SK-N-SH treated with all-trans-retinoic acid at 6 μM for 48 hours (cell line): ENCODE results near the gene GDAP1L1.

Source experiments
- ATAC-seq: fragments of 200-7000 bp; cut with Tn5 transposase; 3 replicates; pipeline ENCODE4 v1.9.1; 2020; ENCODE audit warnings: mild to moderate bottlenecking, moderate library complexity
- ARNTL ChIP-seq: fragments of 450-650 bp; formaldehyde crosslinking; IDR thresholded peaks from 2 replicates; pipeline ENCODE4 v1.5.0; 2020; ENCODE audit warnings: low read depth, mild to moderate bottlenecking, moderate library complexity, borderline replicate concordance
- CREB5 ChIP-seq: fragments of 250-450 bp; sonication (Bioruptor Pico); IDR thresholded peaks from 2 replicates; pipeline ENCODE4 v1.5.1; 2020; ENCODE audit warnings: low read depth, mild to moderate bottlenecking, moderate library complexity
- CSDC2 ChIP-seq: fragments of 250-450 bp; sonication (Bioruptor Pico); IDR thresholded peaks from 2 replicates; pipeline ENCODE4 v1.5.0; 2020; ENCODE audit warnings: mild to moderate bottlenecking, moderate library complexity
- CSRNP3 ChIP-seq: fragments of 250-450 bp; sonication (Bioruptor Pico); IDR thresholded peaks from 2 replicates; pipeline ENCODE4 v1.5.1; 2021; ENCODE audit warnings: mild to moderate bottlenecking, moderate library complexity
- ESRRG ChIP-seq: fragments of 250-450 bp; sonication (Bioruptor Pico); IDR thresholded peaks from 2 replicates; pipeline ENCODE4 v1.6.1; 2021; ENCODE audit warnings: mild to moderate bottlenecking
- ISL1 ChIP-seq: fragments of 250-450 bp; sonication (Bioruptor Pico); IDR thresholded peaks from 2 replicates; pipeline ENCODE4 v2.1.2; 2022; ENCODE audit warnings: mild to moderate bottlenecking, moderate library complexity
- OSR1 ChIP-seq: fragments of 250-450 bp; sonication (Bioruptor Pico); IDR thresholded peaks from 2 replicates; pipeline ENCODE4 v1.8.0; 2022; ENCODE audit warnings: moderate library complexity, mild to moderate bottlenecking, inconsistent platforms
- POU6F1 ChIP-seq: fragments of 250-450 bp; sonication (Bioruptor Pico); IDR thresholded peaks from 2 replicates; pipeline ENCODE4 v1.8.0; 2021; ENCODE audit warnings: low read depth, mild to moderate bottlenecking, moderate library complexity, borderline replicate concordance
- PPARA ChIP-seq: fragments of 250-450 bp; sonication (Bioruptor Pico); IDR thresholded peaks from 2 replicates; pipeline ENCODE4 v1.5.0; 2020; ENCODE audit warnings: mild to moderate bottlenecking, borderline replicate concordance
- RARB ChIP-seq: fragments of 250-450 bp; sonication (Bioruptor Pico); IDR thresholded peaks from 2 replicates; pipeline ENCODE4 v1.8.0; 2021; ENCODE audit warnings: mild to moderate bottlenecking, moderate library complexity
- SNAI2 ChIP-seq: fragments of 250-450 bp; sonication (Bioruptor Pico); IDR thresholded peaks from 2 replicates; pipeline ENCODE4 v1.5.0; 2020; ENCODE audit warnings: mild to moderate bottlenecking, moderate library complexity
- TSHZ2 ChIP-seq: fragments of 250-450 bp; sonication (Bioruptor Pico); IDR thresholded peaks from 2 replicates; pipeline ENCODE4 v1.5.0; 2020; ENCODE audit warnings: mild to moderate bottlenecking, moderate library complexity
- ZFP3 ChIP-seq: fragments of 250-450 bp; sonication (Bioruptor Pico); IDR thresholded peaks from 2 replicates; pipeline ENCODE4 v1.5.0; 2020; ENCODE audit warnings: mild to moderate bottlenecking, moderate library complexity
- ZFP30 ChIP-seq: fragments of 450-650 bp; formaldehyde crosslinking; IDR thresholded peaks from 2 replicates; pipeline ENCODE4 v1.5.0; 2022; ENCODE audit warnings: mild to moderate bottlenecking, moderate library complexity
- ZNF565 ChIP-seq: fragments of 450-650 bp; formaldehyde crosslinking; conservative IDR thresholded peaks from 2 replicates; pipeline ENCODE4 v1.5.0; 2020; ENCODE audit warnings: low read depth, mild to moderate bottlenecking, moderate library complexity
- ZNF70 ChIP-seq: fragments of 450-650 bp; formaldehyde crosslinking; IDR thresholded peaks from 2 replicates; pipeline ENCODE4 v1.5.0; 2020; ENCODE audit warnings: mild to moderate bottlenecking, moderate library complexity
- ZNF8 ChIP-seq: fragments of 450-650 bp; formaldehyde crosslinking; IDR thresholded peaks from 2 replicates; pipeline ENCODE4 v1.5.0; 2020; ENCODE audit warnings: mild to moderate bottlenecking, moderate library complexity

GDAP1L1 gene

GRCh38 chr20:44222633-44223368 is 24.3 kb upstream of the GDAP1L1 start (continued):
- TF ChIP-seq ZNF565 (CRISPR knock-in tag) (no peak), ZNF8 (CRISPR knock-in tag) (no peak)

- no peak for TF ChIP-seq ARNTL (CRISPR knock-in tag)
- no peak for TF ChIP-seq ZNF565 (CRISPR knock-in tag)
- TF ChIP-seq CSDC2 (CRISPR knock-in tag): no peak
- no peak for TF ChIP-seq CREB5 (CRISPR knock-in tag)
- TF ChIP-seq ZNF8 (CRISPR knock-in tag): no peak
- no peak for TF ChIP-seq ISL1 (CRISPR knock-in tag)
- no peak for ATAC-seq
These were observed 23.4 kb upstream of the GDAP1L1 start for GRCh38 chr20:44223721-44224120.

GRCh38 chr20:44224637-44225036 is 22.5 kb upstream of the GDAP1L1 start:
- ATAC-seq: no peak
- TF ChIP-seq ZNF565 (CRISPR knock-in tag) (no peak), CSRNP3 (CRISPR knock-in tag) (no peak)

- TF ChIP-seq ZNF8 (CRISPR knock-in tag): no peak
- no peak for TF ChIP-seq RARB (CRISPR knock-in tag)
- TF ChIP-seq CSRNP3 (CRISPR knock-in tag): no peak
- no peak for TF ChIP-seq POU6F1 (CRISPR knock-in tag)
- TF ChIP-seq ESRRG: no peak
- TF ChIP-seq PPARA (CRISPR knock-in tag): no peak
- no peak for TF ChIP-seq SNAI2
- TF ChIP-seq ZNF565 (CRISPR knock-in tag): no peak
- TF ChIP-seq ZFP30 (CRISPR knock-in tag): no peak
- TF ChIP-seq ZNF70 (CRISPR knock-in tag): no peak
- TF ChIP-seq ZFP3: no peak
- TF ChIP-seq OSR1 (CRISPR knock-in tag): no peak
- TF ChIP-seq ARNTL (CRISPR knock-in tag): no peak
- TF ChIP-seq, all 23 proteins: peak for 0
- no peak for ATAC-seq
These were observed 18.4 kb upstream of the GDAP1L1 start for GRCh38 chr20:44228465-44229258.

GRCh38 chr20:44231193-44231592 is 15.9 kb upstream of the GDAP1L1 start:
- ATAC-seq: no peak
- TF ChIP-seq ISL1 (CRISPR knock-in tag) (no peak), CSDC2 (CRISPR knock-in tag) (no peak), OSR1 (CRISPR knock-in tag) (no peak), ZFP3 (no peak), PPARA (CRISPR knock-in tag) (no peak), TSHZ2 (no peak), CSRNP3 (CRISPR knock-in tag) (no peak)
